HG02840 (cell line): ENCODE results near the gene GOLGA6L26.
"Not testable (repeated sequence)": the region's sequence is repeated elsewhere in the genome, so short reads cannot be mapped to it uniquely, and the experiment has no call there.

Source experiments
- ATAC-seq: cut with Tn5 transposase; IDR thresholded peaks from one replicate; pipeline ENCODE4 v1.9.1; 2021; ENCODE audit warnings: mild to moderate bottlenecking, moderate library complexity, moderate number of reproducible peaks; ENCODE audit not compliant: unreplicated experiment, low FRiP score

Gene GOLGA6L26, protein sequence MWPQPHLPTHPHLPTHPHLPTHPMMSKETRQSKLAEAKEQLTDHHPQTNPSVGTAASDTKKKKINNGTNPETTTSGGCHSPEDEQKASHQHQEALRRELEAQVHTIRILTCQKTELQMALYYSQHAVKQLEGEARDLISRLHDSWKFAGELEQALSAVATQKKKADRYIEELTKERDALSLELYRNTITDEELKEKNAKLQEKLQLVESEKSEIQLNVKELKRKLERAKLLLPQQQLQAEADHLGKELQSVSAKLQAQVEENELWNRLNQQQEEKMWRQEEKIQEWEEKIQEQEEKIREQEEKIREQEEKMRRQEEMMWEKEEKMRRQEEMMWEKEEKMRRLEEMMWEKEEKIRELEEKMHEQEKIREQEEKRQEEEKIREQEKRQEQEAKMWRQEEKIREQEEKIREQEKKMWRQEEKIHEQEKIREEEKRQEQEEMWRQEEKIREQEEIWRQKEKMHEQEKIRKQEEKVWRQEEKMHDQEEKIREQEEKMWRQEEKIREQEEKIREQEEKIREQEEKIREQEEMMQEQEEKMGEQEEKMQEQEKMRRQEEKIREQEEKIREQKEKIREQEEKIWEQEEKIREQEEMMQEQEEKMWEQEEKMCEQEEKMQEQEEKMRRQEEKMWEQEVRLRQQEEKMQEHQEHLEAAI

DNA sequence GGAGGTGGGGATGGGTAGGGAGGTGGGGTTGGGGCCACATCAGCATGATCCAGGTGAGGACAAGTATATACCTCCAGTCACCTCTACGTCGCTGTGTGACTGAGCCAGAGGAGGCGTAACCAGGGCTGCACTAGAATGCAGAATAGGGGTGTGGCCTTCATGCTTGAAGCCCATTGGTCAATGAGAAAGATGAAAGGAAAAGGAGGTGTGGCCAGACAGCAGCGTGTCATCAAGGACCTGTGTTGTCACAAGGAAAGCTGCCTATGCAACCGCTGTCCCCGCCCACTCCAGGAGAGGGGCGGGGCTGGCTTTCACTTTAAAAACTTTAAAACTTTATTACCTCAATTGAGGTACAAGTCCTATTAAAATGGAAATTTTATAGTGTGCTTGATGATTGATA lies at the start of gene GOLGA6L26:
TSS of gene GOLGA6L26 (minus strand) at position 101 of the 400 bp plus-strand sequence. CDS start at position 40, 61 bp downstream.
- ATAC-seq, result not testable (repeated sequence)

DNA sequence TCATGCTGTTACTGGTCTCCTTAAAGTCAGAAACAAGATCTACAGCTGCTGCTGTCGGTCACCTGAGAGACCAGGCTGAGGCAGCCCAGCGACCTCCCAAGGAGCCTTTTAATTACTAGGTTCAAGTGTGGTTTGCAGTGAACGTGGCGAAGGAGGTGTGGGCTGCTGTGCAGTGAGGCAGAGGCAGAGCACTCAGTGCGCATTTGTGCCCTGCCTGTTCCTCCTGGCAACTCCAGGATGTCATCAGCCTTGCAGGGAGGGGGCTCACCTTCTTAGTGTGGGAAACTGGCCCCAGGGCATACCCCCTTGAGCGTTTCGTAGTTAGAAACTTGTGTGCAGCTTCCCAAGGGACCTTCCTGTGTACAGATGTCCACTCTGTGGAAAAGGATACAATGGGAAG lies 47.2 kb upstream of the GOLGA6L26 start:
- not testable (repeated sequence) for ATAC-seq

DNA sequence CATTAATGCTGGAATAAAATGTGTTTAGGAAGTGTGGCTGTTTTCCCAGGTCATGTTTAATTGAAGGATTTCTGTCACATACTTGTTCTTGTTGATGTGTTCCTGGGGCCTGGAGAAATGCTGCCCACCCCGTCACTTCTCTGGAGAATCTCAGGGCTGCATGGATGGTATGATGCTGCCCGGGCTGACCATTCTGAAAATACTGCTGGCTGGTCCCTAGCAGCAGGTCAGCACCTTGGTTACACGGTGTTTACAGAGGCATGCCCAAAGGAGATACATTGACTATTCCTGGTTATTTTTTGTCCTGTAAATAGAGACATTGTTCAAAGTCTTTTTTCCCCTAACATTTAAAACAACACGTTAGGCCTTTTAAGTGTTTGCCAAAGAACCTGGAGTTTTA lies 46.7 kb upstream of the GOLGA6L26 start:
- ATAC-seq, result not testable (repeated sequence)

DNA sequence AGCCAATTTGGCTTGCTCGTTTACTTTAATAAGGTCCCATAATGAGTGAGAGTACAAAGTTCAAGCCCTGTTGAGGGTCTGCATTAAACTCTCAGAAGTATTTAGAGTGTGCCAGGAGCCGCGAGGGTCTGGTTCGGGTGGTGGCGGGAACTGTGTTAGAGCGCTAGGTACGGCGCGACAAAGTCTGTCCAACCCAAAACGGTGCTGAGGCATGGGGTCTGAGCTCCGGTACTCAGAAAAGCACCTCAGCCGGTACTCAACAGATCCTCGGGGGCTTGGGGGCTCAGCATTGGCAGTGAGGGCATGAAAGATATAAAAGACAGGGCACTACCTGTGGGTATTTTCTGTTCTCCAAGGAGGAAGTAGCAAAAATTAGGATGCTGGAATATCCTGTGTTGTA lies 45.0 kb upstream of the GOLGA6L26 start:
- ATAC-seq, result not testable (repeated sequence)

DNA sequence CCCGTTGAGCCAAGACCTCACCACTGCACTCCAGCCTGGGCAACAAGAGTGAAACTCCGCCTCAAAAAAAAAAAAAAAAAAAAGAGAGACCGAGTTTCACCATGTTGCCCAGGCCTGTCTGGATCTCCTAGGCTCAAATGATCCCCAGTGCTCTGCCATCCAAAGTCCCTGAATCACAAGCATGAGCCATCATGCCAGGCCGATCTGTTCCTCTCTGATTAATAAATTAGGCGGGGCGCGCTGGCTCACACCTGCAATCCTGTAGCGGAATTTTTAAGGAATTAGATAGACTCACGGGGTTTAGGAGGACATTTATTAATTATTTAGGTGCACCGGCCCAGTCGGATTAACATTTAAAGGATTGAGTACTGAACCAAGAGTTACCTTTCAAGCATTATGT lies 40.2 kb upstream of the GOLGA6L26 start:
- ATAC-seq, result not testable (repeated sequence)

DNA sequence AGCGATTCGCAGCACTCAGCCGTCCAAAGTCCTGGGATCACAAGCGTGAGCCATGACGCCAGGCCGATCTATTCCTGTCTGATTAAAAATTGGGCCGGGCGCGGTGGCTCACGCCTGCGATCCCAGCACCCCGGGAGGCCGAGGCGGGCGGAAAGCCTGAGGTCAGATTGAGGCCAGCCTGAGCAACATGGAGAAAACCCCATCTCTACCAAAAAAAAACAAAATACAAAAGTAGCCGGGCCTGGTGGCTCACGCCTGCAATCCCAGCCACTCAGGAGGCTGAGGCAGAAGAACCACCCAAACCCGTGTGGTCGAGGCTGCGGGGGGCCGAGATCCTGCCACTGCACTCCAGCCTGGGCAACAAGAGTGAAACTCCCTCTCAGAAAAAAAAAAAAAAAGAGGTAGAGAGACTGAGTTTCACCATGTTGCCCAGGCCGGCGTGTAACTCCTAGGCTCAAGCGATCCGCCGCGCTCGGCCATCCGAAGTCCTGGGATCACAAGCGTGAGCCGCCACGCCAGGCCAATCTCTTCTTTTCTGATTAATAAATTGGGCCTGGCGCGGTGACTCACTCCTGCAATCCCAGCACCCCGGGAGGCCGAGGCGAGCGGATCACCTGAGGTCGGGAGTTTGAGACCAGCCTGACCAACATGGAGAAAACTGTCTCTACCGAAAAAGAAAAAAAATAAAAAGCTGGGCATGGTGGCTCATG lies 39.0 kb upstream of the GOLGA6L26 start:
- not testable (repeated sequence) for ATAC-seq

DNA sequence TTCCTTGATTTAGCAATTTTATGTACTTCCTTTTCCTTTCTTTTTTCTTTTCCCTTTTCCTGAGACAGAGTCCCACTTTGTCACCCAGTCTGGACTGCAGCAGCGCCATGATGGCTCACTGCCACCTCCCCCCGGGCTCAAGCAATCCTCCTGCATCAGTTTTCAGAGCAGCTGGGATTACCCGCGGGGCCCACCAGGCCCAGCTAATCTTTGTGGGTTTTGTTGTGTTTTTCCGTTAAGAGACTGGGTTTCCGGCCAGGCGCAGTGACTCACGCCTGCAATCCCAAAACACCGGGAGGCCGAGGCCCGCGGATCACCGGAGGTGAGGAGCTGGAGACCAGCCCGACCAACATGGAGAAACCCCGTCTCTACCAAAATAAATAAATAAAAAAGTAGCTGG lies 38.3 kb upstream of the GOLGA6L26 start:
- ATAC-seq, result no peak

DNA sequence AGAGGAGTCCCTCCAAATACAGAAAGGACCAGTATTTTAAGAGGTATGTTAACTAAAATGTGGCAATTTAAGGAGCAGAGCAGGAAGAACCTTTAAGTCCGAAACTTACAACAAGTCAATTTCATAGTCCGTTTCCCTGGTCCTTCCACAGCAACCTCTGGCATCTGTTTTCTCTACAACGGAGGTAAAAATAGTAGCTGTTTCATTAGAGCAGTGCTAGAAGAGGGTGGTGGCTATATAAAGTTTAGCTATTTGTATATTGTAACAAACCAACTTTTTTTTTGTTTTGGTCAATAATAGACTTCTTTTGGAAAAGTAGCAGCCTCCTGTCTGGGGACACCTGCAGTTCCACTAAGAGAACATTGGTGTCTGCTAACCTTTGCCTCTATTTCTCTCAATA lies 37.9 kb upstream of the GOLGA6L26 start:
- not testable (repeated sequence) for ATAC-seq

DNA sequence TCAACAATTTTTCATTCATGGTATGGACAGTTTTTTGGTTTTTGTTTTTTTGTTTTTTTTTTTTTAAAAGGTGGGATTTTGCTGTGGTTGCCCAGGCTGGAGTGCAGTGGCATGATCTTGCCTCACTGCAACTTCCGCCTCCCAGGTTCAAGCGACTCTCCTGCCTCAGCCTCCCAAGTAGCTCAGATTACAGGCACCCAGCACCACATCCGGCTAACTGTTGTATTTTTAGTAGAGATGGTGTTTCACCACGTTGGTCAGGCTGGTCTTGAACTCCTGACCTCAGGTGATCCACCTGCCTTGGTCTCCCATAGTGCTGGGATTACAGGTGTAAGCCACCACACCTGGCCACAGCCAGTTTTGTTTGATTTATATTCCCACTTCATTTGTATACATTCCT lies 37.1 kb upstream of the GOLGA6L26 start:
- not testable (repeated sequence) for ATAC-seq

DNA sequence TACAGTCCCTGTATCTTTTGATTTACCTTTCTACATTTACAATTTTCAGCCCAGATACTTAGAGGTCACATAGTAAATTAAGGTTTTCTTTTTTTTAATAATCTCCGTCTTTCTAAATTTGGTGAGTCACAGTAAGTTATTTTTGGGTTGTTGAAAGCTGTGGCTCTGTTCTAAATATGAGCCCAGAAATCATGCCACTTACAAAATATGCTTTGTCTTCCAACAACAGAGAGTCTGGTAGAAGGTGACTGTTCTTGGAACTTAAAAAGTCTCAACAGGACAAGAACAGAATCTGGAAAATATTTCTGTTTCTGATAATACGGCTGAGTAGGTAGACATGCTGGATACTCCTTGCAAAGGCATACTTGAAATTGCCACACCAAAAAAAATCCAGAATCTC lies 36.6 kb upstream of the GOLGA6L26 start:
- no peak for ATAC-seq

DNA sequence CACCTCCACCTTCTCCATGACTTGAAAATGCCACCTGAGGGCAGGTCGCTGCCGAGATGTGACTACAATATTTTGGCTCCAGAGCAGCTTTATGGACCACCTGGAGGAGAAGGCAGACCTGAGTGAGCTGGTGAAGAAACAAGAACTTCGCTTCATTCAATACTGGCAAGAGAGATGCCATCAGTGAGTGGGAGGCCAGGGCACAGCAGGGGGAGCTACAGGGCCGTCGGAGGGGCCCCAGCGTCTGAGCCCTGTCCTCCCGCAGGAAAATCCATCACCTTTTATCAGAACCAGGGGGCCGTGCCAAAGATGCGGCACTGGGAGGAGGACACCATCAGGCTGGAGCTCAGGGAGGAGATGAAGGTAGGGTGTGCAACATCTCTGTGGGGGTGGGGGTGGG lies 30.3 kb upstream of the GOLGA6L26 start:
- ATAC-seq, result not testable (repeated sequence)

DNA sequence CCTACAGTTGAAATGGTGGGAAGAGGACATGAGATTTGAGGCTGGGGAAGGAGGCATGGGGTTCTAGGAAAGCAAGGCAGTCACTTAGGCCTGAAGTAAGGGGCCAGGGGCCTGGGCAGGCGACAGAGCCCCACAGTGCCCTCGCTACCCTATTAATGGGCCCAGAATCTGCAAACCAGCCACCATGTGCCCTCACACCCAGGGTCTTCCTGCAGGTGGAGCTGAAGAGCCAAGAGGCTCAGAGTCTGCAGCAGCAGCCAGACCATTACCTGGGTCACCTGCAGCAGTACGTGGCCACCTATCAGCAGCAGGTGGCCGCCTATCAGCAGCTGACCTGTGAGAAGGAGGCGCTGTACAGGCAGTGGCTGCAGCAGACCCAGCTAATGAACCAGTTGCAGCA lies 28.6 kb upstream of the GOLGA6L26 start:
- not testable (repeated sequence) for ATAC-seq

DNA sequence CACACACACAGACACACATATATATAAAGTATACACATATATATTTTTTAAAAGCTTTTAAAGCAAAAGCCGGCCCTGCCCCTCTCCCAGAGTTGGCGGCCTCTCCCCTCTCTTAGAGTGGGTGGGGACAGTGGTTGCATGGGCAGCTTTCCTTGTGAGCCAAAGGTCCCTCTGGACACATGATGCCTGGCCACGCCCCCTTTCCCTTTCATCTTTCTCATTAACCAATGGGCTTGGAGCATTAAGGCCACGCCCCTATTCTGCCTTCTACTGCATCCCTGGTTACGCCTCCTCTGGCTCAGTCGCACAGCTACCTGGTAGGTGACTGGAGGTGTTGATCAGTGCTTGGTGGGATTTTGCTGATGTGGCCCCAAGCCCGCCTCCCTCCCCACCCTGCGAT lies 20.5 kb upstream of the GOLGA6L26 start, which contains the start of gene GOLGA8S:
TSS of gene GOLGA8S (plus strand) at position 301 of the 400 bp plus-strand sequence. CDS start at position 363, 62 bp downstream.
- not testable (repeated sequence) for ATAC-seq

DNA sequence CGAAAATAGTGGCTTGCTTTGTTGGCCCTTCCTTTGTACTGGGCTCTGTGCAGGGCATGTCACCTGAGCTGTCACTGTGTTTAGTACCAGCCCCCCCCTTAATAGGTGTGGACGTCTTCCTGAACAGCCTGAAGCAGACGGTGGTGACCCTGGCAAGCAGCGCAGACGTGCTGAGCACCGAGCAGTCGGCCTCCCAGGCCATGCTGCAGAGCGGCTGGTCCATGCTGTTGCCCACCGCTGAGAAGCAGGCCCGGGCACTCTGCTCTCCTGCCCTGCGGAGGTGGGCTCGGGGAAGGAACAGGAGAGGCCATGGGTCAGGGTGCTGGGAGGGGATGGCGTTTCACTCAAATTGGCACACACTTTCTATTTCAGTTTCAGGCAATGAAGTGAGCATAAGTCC lies 22.8 kb downstream of the GOLGA6L26 start:
- ATAC-seq, result not testable (repeated sequence)

DNA sequence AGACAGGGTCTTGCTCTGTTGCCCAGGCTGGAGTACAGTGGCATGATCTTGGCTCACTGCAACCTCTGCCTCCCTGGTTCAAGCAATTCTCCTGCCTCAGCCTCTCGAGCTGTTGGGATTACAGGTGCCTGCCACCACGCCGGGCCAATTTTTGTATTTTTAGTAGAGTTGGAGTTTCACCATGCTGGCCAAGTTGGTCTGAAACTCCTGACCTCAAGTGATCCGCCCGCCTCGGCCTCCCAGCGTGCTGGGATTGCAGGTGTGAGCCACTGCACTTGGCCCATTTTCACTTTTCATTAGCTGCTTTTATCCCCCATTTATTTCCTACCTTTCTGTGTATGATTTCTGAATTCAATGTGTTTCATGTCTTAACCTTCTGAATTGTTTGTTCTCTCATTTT lies 28.1 kb downstream of the GOLGA6L26 start:
- ATAC-seq, result not testable (repeated sequence)

DNA sequence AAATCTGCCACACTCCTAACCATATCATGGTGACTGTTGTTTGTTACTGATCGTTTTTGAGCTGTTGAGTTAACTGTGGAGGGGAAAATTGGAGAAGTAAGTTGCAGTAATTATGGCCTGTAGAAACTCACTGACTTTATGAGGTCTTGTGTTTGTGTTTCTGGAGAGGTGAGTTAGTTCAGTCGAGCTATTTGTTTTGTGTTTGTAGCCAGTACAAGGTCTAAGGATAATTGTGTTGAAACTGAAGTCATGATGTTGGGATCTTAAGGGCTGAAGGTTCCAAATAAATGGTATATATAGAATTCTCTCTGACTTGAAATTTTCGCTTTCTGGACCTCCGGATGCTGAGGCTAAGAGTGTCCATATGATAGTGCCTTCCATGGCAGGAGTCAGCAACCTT lies 29.2 kb downstream of the GOLGA6L26 start:
- not testable (repeated sequence) for ATAC-seq

DNA sequence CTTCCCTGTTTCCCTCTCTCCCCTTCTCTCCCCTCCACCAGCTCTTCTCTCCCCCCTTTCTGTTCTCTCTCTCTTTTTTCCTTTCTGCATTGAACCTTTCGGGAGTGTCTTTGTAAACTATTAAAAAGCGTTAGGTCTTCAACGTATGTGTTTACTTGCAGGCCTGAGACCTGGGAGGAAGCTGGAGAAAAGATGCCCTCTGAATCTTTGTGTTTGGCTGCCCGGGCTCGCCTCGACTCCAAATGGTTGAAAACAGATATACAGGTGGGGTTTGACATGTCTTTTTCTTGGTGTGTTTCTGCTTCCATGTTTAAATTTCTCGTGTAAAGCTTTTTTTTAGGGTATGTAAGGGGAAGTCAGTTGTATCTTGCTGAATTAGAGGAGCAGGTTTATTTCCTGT lies 29.7 kb downstream of the GOLGA6L26 start:
- ATAC-seq, result not testable (repeated sequence)

DNA sequence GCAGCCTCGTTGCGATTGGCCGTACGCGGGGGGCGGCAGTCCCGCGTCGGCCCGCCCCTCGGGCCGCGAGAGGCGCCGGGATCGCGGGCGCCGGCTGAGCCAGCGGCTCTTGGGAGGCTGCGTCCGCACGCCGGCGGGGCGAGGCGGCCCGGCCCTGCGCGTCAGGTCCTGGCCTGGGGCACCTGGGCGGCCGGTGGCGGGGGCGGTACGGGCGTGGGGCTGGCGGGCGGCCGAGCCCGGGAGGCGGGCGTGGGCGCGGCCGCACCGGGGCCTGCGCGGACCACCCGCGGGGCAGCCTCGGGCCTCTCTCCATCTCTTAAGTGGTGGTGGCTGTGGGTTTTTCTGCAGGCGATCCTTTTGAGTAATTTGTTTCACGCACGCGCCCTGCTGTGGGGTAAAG lies 30.3 kb downstream of the GOLGA6L26 start:
- not testable (repeated sequence) for ATAC-seq

DNA sequence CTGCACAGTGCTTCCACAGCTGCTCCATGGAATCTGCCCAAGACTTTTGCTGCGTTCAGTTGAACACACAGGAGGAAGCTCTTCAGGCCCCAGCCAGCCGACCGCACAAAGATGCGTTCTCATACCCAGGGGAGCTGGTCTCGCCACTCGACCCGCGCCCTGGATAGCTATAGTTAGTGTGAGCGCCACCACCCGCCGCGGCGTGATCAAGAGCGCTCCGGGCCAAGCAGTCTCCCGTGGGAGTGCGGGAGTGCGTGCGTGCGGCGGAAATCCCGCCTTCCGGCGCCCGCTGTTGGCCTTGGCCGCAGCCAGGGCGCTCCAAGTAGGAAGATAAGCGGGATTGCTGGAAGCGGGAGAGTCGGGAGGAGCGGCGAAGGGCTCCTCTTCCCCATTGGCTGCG lies 30.8 kb downstream of the GOLGA6L26 start:
- not testable (repeated sequence) for ATAC-seq
